GM19240 (cell line): Measurements from ENCODE around the gene ENOX1.

Source experiments
- DNase-seq: peaks from one replicate; pipeline ENCODE4 v3.0.0; 2011; ENCODE audit warnings: low spot score; ENCODE audit not compliant: insufficient read length

Gene ENOX1

GRCh38 chr13:43316281-43316680 is 470.5 kb downstream of the ENOX1 start:
- DNase-seq: no peak

GRCh38 chr13:43315522-43315921 is 471.2 kb downstream of the ENOX1 start:
- DNase-seq: no peak

DNA sequence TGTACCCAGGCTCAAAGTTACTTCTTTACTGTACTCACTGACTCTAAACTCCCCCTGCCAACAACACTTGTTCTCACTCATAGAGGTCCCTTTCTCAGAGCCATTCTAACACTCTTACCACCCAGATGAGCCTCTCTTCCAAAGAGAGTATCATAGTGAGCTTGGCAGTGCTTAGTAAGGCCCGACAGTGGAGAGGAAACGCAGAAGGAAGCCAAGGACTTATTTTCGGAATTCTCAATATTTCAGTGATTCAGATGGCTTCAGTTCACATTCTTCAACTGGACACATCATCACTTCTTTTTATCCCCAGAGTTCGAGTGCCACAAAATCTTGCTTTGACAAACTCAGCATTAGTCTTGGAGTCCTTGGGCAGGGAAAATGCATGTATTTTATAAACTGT is 477.5 kb downstream of the ENOX1 start:
- DNase-seq: no peak

- peak; percentile 4 for DNase-seq
Observed at GRCh38 chr13:43307921-43308433, 478.8 kb downstream of the ENOX1 start.

- no peak for DNase-seq
Observed at GRCh38 chr13:43307221-43307920, 479.4 kb downstream of the ENOX1 start.

DNA sequence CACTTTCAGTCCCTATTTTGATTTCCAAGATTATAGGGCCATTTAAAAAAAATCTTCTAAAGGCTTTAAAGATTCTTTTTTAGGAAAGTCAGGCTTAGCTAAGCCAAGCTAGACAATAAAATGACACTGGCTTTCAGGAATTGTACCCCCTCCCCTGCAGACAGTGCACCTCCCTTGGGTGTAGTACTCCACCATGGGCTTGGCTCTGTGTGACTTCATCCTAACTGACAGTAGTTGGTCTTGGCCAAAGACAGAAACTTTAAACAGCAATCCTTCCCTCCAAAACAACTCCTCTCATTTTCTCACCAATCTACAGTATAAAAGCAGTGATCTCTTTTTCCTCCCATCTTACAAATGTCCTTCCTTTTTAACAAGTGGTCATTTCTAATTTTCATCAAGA is 480.4 kb downstream of the ENOX1 start:
- no peak for DNase-seq

DNA sequence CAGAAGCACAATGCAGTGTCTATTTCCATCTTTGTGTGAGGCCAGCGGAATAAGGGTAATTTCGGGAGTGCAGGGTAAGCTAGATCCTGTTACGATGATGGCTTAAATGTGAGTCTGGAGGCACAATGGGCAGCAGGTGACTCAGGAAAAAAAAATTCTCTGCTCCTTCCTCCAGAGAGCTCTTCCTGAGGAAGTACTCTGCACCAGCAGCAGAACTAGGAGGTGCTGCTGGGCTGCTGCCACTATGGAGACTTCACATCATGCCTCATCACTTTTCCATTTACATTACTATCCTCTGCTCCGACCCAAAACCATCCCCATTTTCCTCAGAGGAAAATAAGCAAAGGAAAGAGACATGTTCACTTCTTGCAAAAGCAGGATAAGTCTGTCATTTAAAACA is 481.4 kb downstream of the ENOX1 start:
- no peak for DNase-seq

DNA sequence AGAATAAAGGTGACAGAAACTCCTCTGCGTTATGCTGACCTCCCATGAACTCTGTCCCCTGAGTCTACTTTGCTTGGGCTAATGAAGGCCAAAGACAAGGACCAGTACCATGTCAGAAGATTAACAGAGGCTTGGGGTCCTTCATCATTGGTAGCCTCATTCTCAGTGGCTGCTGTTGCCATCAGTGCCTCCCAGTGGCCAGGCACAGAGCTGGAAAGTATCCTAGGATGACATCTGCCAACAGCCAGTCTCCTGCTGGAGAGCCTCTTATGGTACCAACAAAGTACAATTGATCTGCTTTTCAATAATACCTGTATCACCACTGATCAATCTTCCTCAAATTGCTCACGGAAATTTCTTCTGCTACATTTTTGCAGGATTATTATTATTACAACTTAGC is 481.8 kb downstream of the ENOX1 start:
- no peak for DNase-seq

DNA sequence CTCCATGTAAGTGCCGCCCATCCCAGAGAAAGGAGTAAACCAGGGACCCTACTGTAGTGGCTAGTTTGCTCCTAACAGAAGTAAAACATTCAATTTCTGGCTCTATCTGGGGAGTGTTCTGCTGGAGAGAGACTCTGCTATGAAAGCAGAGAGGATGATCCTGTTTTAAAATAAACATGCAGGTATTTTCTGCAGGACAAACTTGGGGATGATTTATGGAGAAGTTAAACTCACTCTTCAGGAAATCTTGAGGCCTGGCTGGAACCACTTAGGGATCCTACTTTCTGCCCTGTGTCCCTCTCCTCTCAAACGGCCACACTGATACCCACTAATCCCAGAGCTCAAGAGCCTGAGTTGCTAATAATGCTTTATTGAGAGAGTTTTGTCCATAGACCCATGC is 482.3 kb downstream of the ENOX1 start:
- no peak for DNase-seq

GRCh38 chr13:43303033-43303729 is 483.6 kb downstream of the ENOX1 start:
- no peak for DNase-seq

GRCh38 chr13:43301346-43301969 is 485.3 kb downstream of the ENOX1 start:
- no peak for DNase-seq

DNA sequence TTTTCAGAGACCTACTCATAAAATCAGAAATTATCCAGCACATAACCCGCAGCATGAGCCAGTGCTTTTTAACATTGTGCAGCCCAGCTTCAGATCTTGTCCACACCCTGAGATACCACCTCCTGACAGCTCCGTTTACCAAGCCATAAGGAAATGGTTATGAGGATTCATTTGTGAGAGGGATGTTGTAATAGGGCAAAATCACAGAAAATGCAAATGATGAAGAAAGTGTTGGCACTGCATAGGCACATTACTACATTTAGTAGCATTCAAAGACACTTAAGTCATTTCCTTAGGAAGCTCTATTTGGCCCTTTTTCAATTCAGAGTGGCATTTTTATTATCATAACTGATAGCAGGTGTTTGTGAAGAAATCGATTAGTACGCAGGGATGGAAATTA is 485.9 kb downstream of the ENOX1 start:
- no peak for DNase-seq

GRCh38 chr13:43299374-43299773 is 487.4 kb downstream of the ENOX1 start:
- no peak for DNase-seq

DNA sequence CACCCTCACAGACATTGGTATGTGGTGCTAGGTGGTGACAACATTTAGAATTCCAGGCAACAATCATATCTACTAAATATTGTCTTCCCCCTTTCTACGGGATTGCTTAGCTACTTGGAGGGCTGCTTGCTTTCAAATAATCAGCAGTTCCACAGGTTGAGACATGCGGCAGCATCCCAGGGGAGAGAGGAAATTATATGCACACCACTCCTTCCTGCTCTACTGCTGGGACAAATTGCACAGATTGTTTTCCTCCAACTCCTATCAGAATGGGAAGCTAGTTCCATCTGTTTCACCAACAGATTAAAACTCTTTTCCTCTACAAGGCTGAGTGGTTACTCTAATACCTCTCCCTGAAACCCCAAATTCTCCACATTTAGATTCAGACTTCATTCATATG is 488.0 kb downstream of the ENOX1 start:
- DNase-seq: no peak

DNA sequence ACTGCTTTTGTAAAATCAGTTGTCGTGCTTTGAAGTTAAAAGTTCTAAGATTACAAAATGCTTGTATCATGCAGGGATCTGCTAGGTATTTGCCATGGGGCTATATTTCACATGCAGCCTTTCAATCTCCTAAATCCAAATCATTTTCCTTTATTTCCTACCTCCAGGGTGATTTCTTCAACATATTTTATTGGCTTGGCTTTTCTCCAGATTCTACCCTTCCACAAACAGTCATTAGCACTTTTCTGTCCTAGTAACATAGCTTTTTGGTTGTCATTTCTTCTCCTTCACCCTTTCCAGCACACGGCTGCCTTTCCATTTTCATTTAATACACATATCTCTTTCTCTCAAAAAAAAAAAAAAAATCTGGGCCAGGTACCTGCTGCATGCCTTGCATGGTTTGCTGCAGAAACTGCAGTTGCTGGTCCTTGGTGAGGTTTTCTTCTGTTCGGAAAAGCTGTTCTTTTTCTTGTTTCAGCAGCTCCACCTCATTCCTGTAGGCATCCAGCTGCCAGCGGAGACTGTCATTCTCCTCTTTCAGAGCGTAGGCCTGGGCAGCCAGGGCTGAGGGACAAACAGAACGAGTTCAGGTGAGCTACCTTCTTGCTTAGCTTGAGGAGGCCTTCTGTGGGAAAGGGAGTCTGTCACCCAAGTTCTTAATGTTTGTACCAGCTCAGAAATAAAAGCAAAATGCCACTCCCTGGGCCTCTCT is 488.6 kb downstream of the ENOX1 start:
- no peak for DNase-seq

DNA sequence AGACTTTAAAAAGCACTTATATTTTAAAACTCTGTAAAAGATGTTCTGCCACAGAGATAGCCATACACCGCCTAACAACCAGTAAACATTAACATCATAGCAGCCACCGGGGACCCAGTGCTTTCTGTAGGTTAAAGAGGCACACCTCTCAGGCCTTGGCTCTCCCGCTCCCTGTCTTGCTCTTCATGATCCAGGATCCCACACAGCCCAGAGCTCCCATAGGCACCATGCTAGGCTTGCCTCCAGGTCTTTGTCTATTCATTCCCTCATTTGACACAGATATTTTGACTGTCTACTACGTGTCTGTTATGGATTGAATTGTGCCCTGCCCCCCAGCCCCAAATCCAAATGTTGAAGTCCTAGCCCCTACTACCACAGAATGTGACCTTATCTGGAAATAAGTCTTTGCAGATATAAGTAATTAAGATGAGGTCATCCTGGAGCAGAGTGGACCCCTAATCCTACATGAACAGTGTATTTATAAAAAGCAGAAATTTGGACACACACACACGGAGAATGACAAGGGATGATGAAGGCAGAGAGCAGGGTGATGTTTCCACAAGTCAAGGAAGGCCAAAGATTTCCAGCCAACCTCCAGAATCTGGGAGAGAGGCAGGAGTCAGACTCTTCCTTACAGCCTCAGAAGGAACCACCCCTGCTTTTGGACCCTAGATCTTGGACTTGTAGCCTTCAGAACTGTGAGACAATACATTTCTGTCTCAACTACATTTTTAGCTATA is 490.8 kb downstream of the ENOX1 start:
- no peak for DNase-seq

DNA sequence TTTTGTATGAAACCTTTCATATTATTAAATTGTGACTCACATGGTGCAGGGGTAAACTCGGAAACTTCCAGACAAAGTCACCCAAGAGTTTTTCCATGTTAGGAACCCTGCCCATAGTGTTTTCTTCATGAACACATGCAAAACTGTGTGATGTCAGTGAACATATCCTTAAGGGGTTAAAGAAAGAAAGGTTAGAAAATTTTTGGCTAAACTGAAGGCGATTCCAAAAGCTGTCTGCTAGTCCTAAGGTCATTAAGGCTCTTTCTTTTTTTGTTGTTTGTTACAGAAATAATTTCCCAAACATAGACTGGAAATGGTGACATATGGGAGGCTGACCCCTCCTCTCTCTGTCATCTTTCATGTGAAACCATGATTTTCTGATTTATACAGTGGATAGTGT is 491.5 kb downstream of the ENOX1 start:
- DNase-seq: no peak

DNA sequence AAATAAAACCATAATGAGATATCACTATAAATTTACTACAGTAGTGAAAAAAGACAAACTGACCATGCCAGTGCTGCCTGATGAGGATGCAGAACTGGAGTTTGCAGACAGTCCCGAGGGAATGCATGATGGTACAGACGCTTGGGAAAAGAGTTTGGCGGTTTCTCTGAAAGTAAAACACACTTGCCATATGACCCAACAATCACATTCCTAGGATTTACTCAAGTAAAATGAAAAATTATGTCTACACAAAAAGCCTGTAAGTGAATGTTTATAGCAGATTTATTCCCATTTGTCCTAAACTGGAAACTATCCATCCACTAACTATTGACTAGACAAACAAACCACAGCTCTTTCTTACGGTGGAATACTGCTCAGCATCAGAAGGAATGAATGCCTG is 492.4 kb downstream of the ENOX1 start:
- DNase-seq: no peak

GRCh38 chr13:43293986-43294385 is 492.8 kb downstream of the ENOX1 start:
- no peak for DNase-seq

GRCh38 chr13:43293561-43293960 is 493.2 kb downstream of the ENOX1 start:
- no peak for DNase-seq

DNA sequence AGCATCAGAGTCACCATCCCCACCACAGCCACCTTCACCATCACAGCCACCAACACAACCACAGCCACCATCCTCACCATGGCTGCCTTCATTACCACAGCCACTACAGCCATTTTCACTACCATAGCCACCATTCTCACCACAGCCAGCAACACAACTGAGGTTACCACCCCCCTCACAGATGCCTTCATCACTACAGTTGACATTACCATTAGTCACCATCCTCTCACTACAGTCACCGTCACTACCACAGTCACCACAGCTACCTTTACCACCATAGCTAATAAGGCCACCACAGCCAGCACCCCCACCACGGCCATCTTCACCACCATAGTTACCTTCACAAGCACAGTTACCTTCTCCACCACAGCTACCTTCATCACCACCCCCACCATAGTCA is 493.8 kb downstream of the ENOX1 start:
- DNase-seq: no peak
